HG03342 (cell line): ENCODE measurements around the gene PTPRG.
"Not testable (repeated sequence)": the region's sequence is repeated elsewhere in the genome, so short reads cannot be mapped to it uniquely, and the experiment has no call there.

Experiments
- ATAC-seq: cut with Tn5 transposase; IDR thresholded peaks from one replicate; pipeline ENCODE4 v1.9.1; 2021; ENCODE audit warnings: mild to moderate bottlenecking, moderate library complexity; ENCODE audit not compliant: unreplicated experiment

Gene PTPRG

GRCh38 chr3:61743686-61744242, 182.4 kb downstream of the PTPRG start:
- no peak for ATAC-seq

- ATAC-seq, result no peak
Measured at GRCh38 chr3:61748288-61748687, 186.9 kb downstream of the PTPRG start.

GRCh38 chr3:61750766-61751165, 189.4 kb downstream of the PTPRG start:
- no peak for ATAC-seq

DNA sequence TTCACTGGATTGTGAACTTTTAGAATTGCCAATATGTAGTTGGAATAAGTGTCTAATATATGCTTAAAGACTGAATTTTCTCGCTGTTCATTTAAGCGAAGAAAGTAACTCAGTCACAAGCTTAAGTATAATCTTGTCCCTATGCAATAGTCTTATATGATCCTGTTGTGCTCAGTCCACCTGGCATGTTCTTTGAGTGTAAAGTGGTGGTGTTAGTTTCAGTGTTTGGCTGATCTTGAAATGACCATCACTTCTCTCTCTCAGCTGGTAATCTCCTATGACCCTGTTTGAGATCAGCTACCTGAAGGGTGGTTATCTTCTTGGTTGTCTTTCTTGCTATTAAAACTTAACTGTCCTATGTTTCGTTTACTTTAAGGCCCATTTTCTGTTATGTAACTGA, 197.5 kb downstream of the PTPRG start:
- no peak for ATAC-seq

GRCh38 chr3:61760783-61761182, 199.4 kb downstream of the PTPRG start:
- not testable (repeated sequence) for ATAC-seq

- ATAC-seq, result no peak
Measured at GRCh38 chr3:61761694-61762430, 200.5 kb downstream of the PTPRG start.

DNA sequence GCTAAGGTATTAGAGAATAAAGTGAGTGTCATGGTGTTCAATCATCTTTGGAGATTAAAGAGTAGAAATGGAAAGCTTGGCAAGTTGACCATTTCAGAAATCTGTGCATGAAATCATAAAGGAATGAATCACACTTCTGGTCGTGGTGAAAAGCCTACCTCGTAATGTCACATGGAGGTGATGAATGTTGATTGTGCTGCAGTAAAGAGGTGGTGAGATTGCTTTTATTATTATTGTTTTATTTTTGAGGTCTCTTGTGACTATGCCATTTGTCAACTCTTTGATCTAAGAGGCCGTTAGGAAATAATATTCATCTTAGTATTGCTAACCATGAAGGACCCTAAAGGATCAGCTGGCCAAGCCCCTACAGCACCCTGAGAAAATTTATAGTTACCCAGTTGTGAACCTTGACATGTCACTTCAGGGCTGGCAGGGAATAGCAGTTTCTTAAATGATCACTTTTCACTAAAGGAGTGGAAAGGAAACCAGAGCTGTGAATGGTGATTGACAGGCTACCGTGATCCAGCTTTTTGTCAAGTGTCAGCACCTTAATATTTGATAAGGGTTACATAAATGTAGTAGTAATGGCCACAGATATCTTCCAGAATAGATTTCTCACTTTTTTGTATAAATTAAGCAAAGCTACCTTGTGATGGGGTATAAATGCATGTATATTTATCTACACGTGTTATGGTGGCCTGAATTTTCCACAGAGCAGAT, 203.9 kb downstream of the PTPRG start:
- no peak for ATAC-seq

DNA sequence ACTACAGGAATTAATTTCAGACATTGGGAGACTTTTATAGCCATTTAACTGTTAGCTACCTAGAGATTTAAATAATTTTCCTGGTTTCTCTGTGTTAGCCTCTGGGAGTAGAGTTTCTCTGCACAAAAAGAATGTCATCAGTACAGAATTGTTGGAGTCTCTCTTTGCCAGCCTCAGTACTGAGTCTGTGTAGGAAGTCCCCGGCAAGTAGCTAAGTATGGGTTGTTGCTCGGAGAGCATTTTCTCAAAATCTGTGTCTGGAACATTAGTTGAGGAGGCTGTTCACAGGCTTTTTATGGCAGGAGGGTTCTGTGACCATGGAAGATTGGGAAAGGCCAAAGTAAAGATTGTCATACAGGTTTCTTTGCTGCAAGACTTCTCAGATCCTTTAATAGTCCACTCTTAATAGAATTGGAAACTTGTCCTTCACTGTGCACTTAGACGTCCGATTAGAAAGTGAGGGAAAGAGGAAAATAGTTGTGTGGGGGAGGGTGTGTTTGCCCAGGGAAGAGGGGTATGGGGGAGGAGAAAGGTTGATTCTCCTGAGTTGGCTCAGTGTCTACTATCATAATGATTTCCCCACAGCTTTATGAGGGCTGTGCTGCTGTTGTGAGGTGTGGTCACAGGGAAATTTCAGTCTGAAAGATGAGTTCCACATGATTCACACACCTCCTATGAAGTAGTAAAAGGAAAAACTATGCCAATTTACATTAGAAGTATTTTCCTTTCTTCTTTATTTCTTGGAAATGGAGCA, 207.1 kb downstream of the PTPRG start:
- ATAC-seq, result no peak

DNA sequence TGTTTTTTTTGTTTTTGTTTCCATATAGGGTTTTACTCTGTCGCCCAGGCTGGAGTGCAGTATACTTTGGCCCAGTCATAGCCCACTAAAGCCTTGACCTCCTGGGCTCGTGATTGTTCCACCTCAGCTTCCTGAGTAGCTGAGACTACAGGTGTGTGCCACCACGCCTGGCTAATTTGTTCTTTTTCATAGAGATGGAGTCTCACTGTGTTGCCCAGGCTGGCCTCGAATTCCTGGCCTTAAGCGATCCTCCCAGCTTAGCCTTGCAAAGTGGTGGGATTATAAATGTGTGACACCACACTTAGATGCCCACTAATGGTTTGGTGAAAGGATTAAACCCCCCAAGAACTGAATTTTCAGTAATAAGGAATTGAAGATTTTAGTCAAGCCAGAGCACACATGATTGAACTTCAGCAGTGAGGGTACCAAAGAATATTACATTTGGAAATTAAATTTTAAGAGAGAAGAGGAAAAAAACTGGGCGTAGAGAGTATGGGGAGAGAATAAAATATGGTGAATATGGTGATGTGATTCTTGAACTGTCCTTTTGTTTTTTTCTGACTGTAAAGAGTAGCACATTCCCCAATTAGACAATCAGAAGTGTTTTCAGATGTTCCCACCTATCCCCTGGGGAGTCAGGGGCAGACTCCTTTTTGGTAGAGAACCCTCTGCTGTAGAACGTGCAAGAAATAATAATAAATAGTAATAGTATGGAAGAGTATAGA, 208.1 kb downstream of the PTPRG start:
- ATAC-seq, result no peak

GRCh38 chr3:61771976-61772375, 210.6 kb downstream of the PTPRG start:
- ATAC-seq, result no peak

DNA sequence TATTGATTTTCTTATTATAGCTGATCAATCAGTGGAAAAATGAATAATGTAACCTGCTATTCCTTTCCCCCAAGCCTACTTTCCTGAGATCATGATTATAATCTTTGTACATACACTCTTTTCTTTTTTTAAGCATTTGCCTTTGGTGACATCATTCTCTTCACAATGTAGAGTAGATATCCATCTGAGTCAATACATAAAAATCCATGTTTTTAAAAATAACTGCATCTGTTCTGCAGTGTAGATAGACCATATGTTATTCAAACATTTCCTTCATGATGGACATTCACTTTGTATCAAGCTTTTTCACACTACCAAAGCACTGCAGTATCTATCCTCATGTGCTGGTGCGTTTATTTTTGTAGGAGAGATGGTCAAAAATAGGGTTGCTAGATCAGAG, 211.1 kb downstream of the PTPRG start:
- no peak for ATAC-seq

GRCh38 chr3:61774279-61774890, 213.0 kb downstream of the PTPRG start:
- no peak for ATAC-seq

- ATAC-seq, result no peak
Measured at GRCh38 chr3:61776390-61776789, 215.0 kb downstream of the PTPRG start.

GRCh38 chr3:61777483-61777882, 216.1 kb downstream of the PTPRG start:
- ATAC-seq, result no peak

- ATAC-seq, result no peak
Measured at GRCh38 chr3:61778095-61778494, 216.7 kb downstream of the PTPRG start.

DNA sequence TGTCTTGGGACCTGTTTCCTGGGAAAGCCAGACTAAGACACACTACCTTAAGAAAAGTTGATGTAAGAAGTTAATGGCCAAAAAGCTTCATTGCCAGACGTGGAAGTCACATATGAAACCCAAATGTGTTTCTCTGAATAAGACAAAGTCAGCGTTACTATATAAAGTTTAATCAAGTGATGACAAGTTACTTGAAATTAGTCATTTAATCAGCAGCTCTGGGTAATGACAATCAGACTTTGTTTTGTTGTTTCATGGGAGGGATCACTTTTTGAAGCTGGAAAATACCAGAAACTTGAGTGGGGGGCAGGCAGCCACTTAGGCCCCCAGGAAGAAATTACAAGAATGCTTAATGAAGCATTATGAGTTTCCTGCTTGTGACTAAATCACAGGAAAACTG, 218.6 kb downstream of the PTPRG start:
- no peak for ATAC-seq

DNA sequence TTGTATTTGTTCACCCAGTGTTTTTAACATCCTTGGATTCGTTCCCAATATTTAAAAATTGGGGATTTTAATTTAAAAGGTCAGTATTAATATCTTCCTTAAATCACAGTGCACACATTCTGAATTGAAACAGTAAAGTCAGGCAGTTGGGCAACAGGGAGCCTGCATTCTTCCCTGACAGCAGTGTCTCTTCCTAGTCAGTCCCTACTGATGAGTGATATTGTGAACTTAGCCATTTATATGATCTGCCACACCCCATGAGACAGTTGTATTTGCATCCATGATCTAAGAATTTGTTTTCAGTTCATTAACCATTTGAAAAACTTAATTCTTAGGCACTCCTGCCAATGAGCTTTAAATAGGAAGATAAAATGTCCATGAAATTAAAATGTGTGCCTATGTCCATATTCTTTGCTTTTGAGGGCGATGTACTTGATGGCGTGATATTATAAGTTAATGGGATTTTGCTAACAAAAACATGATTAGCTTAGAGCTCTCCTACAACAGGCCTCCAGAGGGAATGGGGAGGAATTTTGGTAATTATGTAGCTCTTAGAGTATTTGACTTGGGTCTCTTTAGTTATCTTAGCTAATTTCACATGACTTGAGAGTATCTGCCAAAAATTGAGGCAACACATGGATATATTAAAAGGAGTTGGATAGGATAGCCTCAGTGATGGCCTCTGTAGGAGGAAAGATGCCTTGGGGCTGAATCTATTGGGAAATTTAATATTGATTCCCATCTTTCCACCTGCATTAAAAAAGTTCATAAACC, 219.3 kb downstream of the PTPRG start:
- no peak for ATAC-seq

- ATAC-seq, result no peak
Measured at GRCh38 chr3:61783993-61784718, 222.8 kb downstream of the PTPRG start.
